ENCODE results near the gene ATXN1.

ATXN1 gene

DNA sequence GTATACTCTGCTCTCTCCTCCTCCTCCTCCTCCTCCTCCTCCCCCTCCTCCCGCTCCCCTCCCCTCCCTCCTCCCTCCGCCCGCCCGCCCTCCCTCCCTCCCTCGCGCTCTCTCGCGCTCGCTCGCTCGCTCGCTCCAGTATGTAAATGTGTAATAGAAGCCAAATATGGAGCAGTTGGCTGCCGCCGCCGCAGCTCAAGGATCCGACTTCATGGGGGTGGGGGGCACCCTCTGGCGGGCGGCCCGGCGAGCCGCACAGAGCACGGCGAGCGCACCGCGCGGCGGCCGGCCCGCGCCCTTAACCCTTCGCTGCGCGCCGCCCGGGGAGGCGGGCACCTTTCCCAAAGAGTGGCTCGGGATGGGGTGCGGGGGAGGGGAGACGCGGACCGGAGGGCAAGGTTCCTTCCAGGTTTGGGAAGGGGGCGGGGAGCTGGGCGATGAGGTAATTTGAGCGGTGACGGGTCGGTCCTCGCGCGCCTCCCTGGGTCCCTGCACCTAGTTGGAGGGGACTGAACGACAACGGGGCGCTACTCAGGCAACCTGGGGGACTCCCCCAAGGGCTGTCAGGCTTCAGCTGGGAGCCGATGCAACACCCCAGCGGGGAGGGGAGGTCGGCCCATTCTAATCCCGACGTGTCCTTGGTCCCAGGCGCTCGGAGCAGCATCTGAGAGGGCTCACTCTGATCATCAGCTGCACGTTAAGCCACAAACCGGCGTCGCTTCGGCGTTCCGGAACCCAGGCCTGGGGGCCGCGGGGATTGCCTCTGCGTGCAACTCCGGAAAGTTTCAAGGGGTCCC is 409 bp upstream of the ATXN1 start:
- DNase-seq: peak; percentile 93

DNA sequence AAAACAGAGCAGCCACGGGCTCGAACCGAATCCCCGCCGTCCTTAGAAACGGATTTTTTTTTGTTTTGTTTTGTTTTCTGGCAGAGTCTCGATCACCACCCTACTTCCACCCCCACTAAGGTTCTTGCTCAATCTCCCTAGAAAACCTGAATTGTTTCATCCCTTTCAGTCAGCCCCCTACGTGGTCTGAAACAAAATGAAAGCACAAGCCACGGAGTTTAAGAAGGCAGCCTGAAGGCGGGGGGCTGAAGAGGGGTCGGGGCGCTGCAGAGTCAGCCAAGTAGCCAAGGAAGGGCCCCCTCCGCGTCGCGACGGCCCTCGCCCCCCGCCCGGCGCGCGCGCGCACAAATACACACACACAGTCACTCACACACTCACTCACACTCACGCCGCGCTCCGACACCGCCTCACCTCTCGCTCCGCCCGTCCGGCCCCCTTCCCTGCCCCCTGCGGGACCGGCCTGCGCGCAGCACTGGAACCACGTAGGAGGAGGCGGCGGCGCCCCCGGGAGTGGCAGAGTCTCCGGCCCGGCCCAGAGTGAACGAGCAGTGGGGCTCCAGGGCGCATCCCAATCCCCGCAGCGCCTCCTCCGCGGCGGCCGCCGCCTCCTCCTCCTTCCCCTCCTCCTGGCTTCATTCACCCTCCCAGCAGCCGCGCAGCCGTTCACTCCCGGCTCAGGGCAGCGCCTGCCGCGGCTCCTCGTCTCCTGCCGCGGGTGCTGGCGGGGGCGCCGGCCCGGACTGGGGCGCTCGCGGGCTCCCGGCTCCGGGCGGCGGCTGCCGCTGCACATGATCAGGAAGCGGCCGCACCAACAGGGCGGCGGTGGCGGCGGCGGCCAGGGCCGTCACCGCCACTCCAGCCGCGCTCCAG is 1.4 kb downstream of the ATXN1 start:
- DNase-seq: peak; percentile 66

DNA sequence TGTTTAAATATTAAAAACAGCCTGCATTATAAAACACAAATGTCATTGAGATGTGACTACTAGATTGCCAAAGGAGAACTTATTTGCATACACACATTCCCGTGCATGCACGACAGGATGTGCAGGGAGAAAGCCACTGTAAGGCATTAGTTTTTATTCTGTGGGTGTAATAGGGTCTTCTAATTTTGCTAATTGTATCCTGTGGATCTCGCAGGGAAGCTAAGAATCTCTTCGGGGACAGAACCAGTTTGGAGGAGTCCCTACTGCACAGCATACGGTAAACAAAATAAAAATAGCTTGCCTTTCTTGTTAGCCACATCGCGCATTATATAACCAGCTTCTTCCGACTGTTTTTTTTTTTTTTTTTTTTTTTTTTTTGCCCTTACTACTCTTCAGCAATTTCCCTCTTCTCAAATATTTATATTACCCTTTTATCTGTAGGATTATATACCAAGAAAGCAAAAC is 2.0 kb downstream of the ATXN1 start:
- DNase-seq: peak; percentile 92

DNA sequence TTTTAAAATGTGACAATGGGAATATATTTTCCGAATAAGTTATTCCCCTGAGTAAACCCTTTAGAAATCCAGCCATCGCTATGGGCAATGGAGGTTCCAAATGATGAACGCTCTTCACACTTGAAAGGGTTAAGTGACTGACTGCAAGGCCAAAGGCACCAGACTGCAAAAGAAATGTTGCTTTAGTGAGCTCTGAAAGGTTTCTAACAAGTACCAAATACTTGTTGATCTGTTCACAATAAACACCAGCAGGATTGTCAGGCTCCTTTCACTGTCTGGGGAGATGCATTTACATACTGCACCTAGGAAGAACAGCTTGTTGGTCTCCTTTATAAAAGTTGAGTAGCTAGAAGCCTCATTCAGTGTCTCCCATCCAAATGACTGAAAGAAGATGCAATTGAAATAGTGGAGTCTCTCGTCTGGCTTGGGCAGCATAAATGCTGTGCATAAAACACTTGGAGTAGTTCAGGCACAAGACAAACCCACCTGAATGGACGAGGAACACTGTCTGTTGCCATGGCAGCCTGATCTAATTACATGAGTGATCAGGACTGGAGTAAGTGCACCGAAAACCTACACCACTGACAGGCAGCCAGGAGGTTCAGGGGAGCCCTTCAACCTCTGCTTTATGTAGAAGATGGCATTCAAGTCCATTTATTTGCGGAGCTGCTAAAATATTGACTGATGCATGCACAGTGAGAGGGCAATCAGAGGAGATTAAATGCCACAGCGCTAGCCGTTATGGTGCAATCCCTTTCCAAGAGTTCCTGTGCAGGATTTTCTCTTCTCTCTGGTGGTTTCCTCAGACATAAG is 2.9 kb downstream of the ATXN1 start:
- DNase-seq: peak; percentile 73

DNA sequence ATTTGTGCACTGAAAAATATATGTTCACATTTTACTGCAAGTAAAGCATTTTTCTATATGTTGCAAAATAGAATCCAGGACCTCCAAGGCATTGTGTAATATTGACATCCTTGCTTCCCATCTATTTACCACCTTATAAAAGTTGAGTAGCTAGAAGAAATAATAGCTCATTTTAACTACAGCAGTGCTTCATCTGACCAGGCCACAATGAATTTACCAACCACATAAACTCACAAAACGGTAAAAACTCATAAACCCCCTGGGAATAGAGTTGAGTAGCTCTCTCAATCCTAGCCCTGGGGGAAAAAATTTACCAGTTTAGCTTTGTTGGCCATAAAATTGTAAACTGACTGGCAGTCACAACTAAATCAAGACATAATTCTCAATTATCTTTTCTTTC is 3.9 kb downstream of the ATXN1 start:
- no peak for DNase-seq

DNA sequence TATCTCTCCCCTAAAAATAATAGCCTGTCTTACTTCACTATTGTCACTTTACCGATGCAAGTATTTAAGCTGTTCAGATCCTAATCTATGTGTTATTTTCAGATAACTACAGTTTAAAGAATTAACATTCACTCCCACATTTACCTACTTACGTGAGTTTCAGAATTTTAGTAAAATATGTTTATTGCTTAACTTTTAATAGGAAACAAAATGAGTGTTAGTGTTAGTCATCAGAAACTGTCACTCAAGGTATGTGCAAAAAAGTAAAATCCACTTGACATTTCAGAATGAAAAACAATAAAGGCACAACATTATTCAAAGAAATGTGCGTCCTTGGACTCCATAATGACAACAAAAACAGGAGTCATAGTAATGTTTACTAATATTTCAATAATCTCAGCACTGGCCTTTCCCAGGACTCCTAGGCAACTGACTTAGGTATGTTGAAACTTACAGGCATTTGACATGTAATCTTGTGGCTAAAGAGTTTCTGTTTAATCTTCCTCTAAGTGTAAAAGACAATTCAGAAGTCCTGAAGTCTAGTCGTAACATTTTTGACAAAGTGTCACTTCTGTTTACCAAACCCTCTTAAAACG is 4.5 kb downstream of the ATXN1 start:
- no peak for DNase-seq

DNA sequence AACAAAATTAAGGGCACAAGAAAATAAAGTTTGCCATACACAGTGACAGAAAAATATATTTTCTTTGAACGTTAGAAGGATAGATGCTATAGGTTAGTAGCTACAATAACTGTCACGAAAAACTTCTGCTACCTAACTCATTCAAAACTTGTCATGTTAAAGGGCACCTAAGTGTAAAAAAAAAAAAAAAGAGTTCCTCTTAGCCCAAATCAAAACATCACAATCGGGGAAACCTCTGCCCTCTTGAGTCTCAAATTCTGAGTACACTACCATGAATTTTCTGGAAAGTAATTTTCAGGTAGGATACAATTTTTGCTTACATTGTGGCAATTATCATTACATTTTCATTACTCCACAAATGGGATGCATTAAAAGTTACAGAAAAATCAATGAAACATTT is 5.7 kb downstream of the ATXN1 start:
- DNase-seq: no peak

DNA sequence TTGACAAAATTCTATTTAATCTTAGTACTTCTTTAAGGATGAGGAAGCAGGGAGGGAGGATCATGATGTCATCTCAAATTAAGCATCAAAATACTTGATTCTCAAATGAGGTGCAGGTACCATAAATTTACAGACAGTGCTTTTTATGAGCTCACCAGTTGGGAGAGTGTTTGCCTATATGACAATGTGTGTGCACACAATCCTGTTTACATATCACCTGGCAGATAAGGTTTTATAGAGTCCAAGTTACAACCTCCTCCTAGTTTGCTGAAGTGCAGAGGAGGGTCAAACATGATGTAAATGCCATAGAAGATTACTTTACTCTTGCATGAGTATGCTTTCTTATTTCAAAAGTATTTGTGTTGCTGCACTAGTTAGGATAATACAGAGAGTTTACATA is 6.4 kb downstream of the ATXN1 start:
- peak; percentile 87 for DNase-seq

DNA sequence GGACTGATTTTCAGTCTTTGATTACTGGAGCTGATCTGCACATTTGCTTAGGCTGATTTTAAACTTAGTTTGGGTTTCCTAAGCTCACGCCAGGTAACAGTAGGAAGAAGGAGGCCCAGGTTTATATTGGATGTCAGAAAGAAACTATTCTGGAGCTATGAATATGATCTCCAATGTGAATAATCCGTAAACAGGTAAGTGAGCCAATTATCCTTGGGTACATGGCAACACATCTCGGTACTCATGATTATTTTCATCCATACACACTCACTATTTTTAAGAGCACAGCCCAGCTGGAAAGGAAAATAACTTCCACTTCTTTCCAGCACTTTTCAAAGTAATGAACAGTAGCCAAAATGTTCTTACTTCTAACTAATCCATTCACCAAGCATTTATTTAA is 7.0 kb downstream of the ATXN1 start:
- no peak for DNase-seq

DNA sequence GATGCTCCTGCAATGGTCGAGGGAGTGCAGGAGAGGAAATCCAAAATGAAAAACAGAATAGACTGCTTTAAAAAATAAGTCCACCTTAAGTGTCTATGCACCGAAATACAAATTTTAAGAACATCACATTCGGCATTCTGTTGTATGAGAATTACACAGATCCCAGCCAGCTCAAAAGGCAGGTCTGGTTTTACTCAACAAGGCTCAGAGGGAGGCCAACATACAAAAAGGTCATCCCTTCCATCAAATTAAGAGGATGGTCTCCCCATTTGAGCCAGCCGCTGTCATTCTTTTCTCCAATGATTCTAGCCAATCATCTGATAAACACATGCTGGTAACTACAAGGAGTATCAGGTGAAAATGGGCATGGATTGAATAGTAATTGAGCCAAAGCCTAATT is 7.9 kb downstream of the ATXN1 start:
- no peak for DNase-seq

DNA sequence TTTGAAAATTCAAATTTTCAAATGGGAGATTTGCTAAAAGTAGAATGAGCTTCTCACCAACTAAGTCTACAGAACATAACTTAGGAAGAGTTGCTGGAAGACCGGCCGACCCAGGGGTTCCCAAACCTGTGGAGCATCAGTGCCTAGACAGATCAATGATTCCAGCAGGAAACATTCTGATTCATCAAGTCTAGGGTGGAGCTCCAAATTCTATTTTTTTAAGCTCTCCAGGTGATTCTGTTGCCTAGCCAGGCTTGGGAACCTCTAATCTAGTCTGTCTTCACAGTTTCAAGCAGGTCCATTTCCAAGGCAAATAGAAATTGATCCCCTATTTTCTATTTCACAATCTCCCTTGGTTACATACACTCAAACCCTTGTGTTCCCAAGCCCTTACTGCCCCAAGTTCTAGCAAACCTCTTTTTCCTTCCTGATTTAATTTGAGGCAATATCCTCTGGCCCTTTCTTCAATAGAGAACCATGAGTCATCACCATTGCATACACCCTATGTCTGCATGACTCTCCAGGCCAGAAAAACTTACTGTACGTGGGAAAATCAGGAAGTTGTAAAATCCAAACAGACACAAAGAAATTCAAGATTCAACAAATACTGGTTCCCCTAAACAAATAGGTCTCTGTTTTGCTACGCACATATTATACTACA is 8.9 kb downstream of the ATXN1 start:
- no peak for DNase-seq

DNA sequence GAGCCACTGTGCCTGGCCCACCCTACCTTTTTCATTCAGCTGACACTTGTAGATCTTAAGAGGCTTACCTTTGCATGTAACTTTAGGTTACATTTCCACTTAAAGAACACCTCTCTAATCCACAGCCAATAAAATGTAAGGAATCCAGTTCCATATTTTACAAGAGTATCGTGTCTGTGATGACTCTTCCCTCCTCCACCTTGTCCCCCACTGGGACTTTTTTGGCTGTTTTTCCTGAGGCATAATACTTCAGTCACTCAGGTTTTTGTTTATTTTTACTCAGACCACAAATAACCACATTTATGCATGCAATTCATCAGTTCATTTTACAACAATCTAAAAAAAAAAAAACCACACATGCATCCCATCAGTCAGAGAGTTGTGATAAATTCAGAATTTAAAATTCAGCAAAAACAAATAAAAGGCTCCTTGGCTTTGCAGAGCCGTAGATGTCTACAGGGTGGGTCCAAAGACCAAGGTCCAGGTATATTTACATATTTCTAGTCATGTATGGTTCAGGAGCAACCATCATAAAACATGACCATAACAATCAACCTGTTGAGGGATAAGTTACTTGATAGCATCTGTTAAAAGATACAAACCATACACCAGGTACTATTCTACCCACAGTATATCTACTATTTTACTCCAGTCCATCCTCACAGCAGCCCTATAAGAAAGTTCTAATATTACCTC is 9.9 kb downstream of the ATXN1 start:
- peak; percentile 48 for DNase-seq

DNA sequence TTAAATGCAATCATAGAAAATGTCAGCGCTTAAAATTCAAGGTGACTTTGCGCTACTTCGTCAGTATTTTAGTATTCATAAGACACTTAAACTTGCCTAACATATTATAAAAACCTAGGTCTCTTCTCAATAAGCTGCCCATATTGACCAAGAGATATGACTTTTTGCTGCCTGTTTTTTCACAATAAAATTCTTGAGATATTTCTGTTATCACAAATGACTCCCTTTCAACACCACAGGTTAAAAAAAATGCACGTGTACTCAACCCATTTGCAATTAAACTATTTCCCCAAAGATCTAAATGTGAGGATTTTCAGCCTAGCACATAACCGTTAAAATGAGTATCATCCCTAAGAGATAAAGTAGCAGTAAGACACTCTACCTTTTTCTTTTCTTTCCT is 10.7 kb downstream of the ATXN1 start:
- DNase-seq: no peak

DNA sequence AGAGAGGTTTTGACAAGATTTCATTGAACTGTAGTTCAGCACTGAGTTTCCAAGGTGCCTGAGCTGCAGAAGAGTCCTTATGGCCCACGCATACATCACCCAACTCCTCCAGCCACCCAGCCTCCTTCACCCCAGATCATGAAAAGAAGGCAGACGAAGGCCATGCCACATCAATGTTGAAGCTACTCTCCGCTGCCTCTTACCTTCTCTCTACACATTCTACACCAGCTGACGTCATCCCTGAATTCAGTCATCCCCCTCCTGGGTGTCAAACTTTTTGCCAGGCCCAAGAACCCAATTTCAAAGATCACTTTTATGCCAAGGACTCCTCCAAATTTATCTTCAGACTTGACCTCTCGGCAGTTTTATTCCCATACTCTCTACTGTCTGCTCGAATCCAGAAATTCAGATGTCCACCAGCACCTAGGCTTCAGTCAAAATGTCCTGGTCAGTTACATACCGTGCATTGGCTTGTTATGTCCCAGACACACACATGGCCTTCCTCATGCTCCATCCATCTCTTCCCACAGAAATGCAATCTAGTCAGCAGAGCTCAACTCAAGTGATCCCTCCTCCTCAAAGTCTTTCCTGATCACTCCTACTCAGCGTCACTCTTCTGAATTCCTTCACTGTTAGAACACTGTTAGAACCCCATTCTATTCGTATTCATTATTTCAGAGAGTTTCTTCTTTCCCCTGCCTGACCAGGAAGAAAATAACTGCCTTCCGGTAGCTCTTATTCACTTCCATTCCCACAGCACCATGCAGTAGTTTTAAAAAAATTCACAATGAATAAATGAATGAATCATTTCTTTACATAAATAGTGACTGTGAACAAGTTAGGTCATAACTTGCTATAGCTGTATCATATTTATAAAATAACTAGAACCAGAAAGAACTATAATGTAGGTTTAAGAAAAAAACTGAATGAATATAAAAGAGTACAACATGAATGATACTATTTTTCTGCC is 11.5 kb downstream of the ATXN1 start:
- no peak for DNase-seq

DNA sequence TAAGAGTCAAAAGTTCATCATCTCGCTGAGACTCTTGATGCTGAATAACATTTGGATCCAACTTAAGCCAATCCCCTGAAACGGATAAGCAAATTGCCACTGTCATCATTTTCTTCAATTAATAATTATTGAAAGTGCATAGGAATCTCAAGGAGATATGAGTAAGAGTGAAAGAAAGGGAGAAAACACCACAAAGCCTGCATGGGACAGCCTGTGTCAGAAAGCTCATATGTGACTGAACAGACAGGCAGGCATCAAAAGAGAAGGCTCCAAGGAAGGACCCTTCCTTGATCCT is 13.3 kb downstream of the ATXN1 start:
- DNase-seq: no peak

DNA sequence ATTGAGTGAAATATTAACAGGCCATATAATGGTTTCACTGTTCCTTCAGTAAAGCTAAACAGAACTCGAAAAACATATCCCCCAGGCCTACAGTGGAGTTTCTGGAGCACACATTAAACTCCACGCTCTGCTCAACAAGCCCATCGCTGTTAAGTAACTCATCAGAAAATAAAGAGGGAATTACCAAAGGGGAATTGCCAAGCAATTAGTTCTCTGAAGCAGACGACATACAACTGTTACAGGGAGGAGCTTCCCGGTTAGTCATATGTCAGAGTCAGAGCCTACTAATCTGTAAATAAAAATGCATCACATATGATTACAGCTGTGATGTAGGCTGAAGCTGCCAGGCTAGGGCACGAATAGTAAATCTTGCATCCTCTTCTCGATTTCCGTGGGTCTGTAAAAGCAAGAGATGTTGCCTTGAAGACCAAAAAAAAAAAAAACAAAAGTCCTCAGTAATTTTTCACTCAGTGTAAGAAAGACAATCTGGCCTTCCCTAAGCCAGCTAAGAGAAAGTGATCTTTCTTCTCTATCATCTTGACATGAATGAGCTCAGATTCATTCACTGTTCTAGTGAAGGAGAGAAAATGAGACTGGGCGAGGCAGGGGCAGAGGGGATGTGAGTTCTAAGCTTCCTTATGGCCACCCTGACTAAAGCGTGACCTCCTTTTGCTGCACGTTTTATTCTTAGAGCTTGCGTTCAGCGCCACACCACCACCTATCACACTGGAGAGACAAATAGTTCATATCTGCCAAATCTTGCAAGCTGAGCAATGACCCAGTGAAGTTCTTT is 13.8 kb downstream of the ATXN1 start:
- no peak for DNase-seq

DNA sequence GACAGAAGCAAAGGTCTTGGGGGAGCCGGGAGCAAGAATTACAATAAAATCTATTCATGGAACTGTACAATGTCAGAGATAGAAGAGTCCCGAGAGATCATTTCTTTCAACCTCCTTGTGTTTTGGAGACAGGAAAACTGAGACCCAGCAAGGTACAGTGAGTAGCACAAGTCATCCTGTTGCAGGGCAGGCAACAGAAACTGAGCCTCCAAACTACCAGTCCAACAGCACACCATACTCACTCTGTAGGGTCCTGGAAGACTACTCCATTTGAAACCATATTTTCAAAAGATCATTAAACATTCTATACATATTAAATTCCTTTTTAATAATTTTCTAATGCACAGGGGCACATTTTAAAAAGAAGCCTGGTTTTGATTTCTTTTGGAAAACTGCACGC is 14.4 kb downstream of the ATXN1 start:
- no peak for DNase-seq

DNA sequence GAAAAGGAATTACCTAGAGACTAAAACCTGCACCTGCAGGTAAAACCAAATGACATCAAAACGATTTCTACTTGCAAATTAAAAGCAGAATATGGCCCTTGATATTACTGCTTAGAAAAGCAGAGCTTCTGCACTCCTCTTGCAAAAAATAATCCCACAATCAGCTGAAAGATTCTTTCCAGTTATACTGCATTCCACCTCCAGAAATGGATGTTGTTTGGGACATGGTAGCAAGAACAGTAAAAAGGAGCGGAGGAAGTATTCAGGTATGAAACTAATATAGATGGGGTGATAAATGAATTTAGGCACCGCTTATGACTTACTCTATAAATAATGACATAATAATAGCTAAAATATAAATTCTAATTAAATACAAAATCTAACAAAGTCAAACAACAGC is 14.9 kb downstream of the ATXN1 start:
- no peak for DNase-seq

DNA sequence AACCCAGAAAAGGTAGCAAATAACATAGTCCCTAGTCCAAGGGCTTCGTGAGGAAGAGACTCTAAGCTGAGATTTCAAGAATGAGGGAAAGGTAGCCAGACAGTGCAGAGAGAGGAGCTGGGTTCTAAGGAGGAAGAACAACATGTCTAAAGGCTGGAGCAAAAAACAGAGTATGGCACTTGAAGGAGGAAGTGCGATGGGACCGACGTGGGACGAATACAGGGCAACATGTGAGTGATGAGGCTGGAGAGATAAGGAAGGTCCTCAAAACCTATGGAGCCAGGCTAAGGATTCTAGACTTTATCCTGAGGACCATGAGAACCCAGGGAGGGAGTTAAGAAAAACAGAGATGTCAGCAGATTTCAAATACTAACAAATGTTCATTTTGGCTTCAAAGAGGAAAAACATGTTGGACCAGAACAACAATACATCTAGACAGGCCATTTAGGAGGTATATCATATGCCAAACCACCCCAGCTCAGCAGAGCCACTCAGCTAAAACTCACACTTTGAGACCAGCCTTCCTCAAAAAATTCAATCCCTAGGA is 17.5 kb downstream of the ATXN1 start:
- no peak for DNase-seq

DNA sequence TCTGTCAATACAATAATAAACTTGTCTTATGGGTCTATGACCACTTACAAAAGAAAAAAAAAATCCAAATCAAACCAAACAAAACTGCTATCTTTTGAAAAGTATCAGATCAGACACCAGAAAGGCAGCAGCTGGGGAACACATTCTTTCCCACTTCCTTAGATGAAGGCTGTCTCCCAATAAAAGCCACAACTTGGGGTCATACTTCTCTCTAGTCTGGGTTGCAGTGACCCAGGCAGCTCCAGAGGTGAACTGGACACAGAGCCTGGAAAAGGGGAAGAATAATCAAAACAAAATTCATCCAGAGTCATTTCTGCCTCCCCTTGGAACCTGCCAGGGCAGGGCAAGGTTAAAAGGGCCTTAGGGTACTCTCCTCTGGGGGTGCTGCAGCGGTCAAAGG is 19.1 kb downstream of the ATXN1 start:
- DNase-seq: no peak
